ENCODE measurements around the gene UFD1.

Gene UFD1

DNA sequence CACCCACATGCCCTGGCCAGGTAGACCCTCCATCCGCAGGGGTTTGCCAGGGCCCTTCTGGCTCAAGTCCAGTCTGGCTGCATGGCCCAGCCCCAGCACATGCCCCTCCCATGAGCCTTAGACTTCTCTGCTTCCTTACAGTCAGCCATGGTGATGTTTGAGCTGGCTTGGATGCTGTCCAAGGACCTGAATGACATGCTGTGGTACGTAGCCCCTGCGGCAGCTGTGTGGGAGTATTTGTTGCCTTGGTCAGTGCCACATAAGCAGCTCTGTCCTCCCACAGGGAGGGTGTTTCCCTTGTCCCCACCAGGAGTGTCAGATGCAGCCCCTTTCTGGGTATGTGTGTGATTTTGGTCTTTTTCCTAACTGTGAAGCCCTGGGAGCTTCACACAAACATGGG is 18.3 kb upstream of the UFD1 start:
- H3K27ac ChIP-seq: no peak overlapping the region
- no peak overlapping the region for H3K9ac ChIP-seq (ENCODE audit: insufficient read length)

DNA sequence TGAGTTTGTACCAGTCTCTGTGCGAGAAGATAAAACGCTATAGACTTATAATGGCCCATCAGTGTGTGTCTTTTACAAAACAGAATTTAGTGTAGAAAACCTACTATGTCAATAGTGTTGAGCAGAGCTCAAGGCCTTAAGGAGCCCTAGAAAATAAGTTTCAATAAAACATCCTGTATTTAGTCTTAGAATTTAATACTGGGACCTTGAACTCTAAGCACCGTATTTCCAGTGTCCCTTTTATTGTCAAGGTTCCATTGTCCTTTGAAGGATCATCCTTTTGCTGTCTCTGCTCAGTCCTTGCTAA is 17.3 kb upstream of the UFD1 start:
- DNase-seq (ENCODE audit: low read depth, low spot score): no peak
- Histone ChIP-seq H3K36me3 (ENCODE audit: insufficient read depth, low read length) (peaks cover 49% of the 10 kb centered on the region), H3K9me3 (ENCODE audit: low read depth, low read length) (no peaks in the 10 kb centered on the region), H3K4me3 (no peak overlapping the region), H3K9ac (ENCODE audit: insufficient read length) (no peak overlapping the region), H3K27ac (no peak overlapping the region)
- no peak for TF ChIP-seq EZH2 (IDR thresholded peaks at IDR 0.05)
- TF ChIP-seq FOXP2 (optimal IDR thresholded peaks at IDR 0.05; ENCODE audit: control extremely low read depth, extremely low read length, insufficient read depth): no peak
- TF ChIP-seq POLR2AphosphoS5 (IDR thresholded peaks at IDR 0.05; ENCODE audit: borderline replicate concordance, low read depth, low read length): no peak

More for the DNA sequence above, 18.3 kb upstream of the UFD1 start:
- Histone ChIP-seq H3K4me3 (no peak overlapping the region), H3K9me3 (ENCODE audit: low read depth, low read length) (no peaks in the 10 kb centered on the region), H3K36me3 (ENCODE audit: insufficient read depth, low read length) (peaks cover 49% of the 10 kb centered on the region)
- DNase-seq (ENCODE audit: low read depth, low spot score): no peak
- TF ChIP-seq POLR2AphosphoS5 (IDR thresholded peaks at IDR 0.05; ENCODE audit: borderline replicate concordance, low read depth, low read length): no peak
- no peak for TF ChIP-seq EZH2 (IDR thresholded peaks at IDR 0.05)
- TF ChIP-seq FOXP2 (optimal IDR thresholded peaks at IDR 0.05; ENCODE audit: control extremely low read depth, extremely low read length, insufficient read depth): no peak

DNA sequence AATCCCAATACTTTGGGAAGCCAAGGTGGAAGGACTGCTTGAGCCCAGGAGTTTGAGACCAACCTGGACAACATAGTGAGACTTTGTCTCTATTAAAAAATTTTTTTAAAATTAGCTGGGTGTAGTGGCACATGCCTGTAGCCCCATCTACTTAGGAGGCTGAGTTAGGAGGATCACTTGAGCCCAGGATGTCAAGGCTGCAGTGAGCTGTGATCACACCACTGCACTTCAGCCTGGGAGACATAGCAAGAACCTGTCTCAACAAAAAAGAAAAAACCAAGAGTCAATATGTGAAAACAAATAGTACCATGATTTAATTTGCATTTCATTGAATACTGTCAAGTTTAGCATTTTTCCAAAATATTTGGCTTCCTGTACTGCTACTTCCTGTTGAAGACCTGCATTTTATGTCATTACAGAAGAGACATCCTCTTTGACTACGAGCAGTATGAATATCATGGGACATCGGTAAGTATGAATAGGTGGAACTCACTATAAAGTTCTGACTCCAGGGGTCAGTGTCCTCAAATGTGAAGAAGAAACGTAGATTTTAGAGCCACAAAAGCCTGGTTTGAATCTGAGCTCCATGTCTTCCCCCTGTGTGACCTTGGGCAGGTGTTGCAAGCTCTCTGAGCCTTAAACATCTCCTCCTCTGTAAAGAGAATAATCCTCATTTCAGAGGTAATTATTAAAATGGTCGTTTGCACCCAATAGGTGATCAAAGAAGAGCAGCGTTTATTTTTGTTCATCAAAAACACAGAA is 16.8 kb upstream of the UFD1 start:
- H3K27ac ChIP-seq: no peak overlapping the region
- H3K9me3 ChIP-seq (ENCODE audit: low read depth, low read length): no peaks in the 10 kb centered on the region
- no peak overlapping the region for H3K9ac ChIP-seq (ENCODE audit: insufficient read length)
- H3K36me3 ChIP-seq (ENCODE audit: insufficient read depth, low read length): peaks cover 50% of the 10 kb centered on the region
- H3K4me3 ChIP-seq: no peak overlapping the region
- no peak for DNase-seq (ENCODE audit: low read depth, low spot score)
- TF ChIP-seq POLR2AphosphoS5 (IDR thresholded peaks at IDR 0.05; ENCODE audit: borderline replicate concordance, low read depth, low read length) (no peak), EZH2 (IDR thresholded peaks at IDR 0.05) (no peak), FOXP2 (optimal IDR thresholded peaks at IDR 0.05; ENCODE audit: control extremely low read depth, extremely low read length, insufficient read depth) (no peak)

DNA sequence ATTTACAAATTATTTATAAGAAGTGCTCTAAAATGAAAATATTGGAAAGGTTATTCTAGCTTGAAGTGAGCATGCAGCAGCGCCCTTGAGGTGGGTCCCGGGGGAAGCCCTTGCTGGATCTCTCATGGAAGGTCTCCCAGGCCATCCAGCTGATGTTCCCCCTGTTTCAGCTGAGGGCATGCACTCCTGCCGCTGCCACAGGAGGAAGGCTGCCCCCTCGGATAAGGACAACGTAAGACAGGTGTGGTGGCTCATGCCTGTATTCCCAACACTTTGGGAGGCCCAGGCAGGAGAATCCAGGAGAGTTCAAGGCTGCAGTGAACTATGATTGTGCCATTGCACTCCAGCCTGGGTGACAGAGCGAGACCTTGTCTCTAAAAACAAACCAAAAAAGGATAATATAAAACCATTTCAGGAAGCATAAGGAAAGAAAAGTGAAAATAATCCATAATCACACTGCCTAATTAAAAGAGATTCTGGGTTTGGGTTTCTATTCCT is 15.7 kb upstream of the UFD1 start:
- TF ChIP-seq FOXP2 (optimal IDR thresholded peaks at IDR 0.05; ENCODE audit: control extremely low read depth, extremely low read length, insufficient read depth) (no peak), EZH2 (IDR thresholded peaks at IDR 0.05) (no peak), POLR2AphosphoS5 (IDR thresholded peaks at IDR 0.05; ENCODE audit: borderline replicate concordance, low read depth, low read length) (no peak)
- H3K27ac ChIP-seq: no peak overlapping the region
- no peak overlapping the region for H3K4me3 ChIP-seq
- H3K9me3 ChIP-seq (ENCODE audit: low read depth, low read length): no peaks in the 10 kb centered on the region
- DNase-seq (ENCODE audit: low read depth, low spot score): no peak
- no peak overlapping the region for H3K9ac ChIP-seq (ENCODE audit: insufficient read length)
- peaks cover 56% of the 10 kb centered on the region for H3K36me3 ChIP-seq (ENCODE audit: insufficient read depth, low read length)

DNA sequence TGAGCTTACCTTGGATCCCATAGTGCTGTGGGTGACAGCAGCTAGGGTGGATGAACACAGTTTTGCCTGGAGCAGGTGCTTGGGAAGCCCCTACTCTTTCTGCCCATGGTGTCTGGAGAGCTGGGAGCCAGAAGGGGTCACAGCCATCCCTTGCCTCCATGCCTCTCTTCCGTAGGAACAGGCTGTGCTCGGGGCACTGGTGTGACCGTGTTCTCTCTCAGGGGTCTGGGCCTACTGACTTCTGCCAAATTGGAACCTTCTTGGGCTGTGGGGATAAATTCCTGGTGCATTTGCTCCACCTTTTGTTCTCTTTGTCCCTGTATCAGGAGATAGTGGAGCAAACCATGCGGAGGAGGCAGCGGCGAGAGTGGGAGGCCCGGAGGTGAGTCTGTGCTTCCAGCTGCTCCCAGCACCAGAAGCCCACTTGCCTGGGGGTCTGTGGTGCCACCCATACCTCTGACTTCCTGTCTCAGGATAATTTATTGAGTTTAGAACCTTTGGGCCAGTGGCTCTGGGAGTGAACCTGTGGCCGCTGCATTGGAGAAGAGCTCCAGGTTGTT is 15.1 kb upstream of the UFD1 start:
- Histone ChIP-seq H3K9ac (ENCODE audit: insufficient read length) (no peak overlapping the region), H3K36me3 (ENCODE audit: insufficient read depth, low read length) (peaks cover 60% of the 10 kb centered on the region)

DNA sequence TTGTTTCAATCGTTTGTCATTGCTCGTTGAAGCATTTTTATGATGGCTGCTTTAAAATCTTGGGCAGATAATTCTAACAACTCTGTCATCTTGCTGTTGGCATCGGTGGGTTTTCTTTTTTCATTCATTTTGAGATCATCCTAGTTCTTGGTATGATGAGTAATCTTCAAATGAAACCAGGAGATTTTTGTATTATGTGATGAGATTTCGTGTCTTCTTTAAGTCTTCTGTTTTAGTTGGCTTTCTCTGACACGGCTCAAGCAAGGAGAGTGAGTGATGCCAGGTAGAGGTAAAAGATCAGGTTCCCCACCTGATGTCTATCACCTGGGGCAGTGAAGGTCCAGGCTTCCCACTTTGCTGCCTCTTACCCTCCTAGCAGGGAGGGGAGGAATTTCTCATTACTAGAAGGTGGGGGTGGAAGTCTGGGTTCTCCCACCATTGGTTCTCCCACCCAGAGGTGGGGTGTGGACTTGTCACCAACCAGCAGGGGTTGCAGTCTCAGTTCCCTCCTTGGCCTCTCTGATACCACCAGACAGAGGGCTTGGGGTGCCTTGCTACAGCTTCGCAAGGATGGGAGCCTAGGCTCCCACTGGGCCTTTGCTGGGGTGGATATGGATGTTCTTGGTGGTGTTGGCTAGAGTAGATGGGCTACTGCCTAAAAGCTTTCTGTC is 13.6 kb upstream of the UFD1 start:
- TF ChIP-seq FOXP2 (optimal IDR thresholded peaks at IDR 0.05; ENCODE audit: control extremely low read depth, extremely low read length, insufficient read depth) (no peak), EZH2 (IDR thresholded peaks at IDR 0.05) (no peak), POLR2AphosphoS5 (IDR thresholded peaks at IDR 0.05; ENCODE audit: borderline replicate concordance, low read depth, low read length) (no peak)
- DNase-seq (ENCODE audit: low read depth, low spot score): no peak
- H3K9me3 ChIP-seq (ENCODE audit: low read depth, low read length): no peaks in the 10 kb centered on the region
- no peak overlapping the region for H3K4me3 ChIP-seq
- H3K9ac ChIP-seq (ENCODE audit: insufficient read length): no peak overlapping the region
- peaks cover 66% of the 10 kb centered on the region for H3K36me3 ChIP-seq (ENCODE audit: insufficient read depth, low read length)
- no peak overlapping the region for H3K27ac ChIP-seq

More for the DNA sequence above, 15.1 kb upstream of the UFD1 start:
- Histone ChIP-seq H3K27ac (no peak overlapping the region), H3K4me3 (no peak overlapping the region), H3K9me3 (ENCODE audit: low read depth, low read length) (no peaks in the 10 kb centered on the region)
- DNase-seq (ENCODE audit: low read depth, low spot score): no peak
- TF ChIP-seq EZH2 (IDR thresholded peaks at IDR 0.05): no peak
- no peak for TF ChIP-seq POLR2AphosphoS5 (IDR thresholded peaks at IDR 0.05; ENCODE audit: borderline replicate concordance, low read depth, low read length)
- no peak for TF ChIP-seq FOXP2 (optimal IDR thresholded peaks at IDR 0.05; ENCODE audit: control extremely low read depth, extremely low read length, insufficient read depth)

DNA sequence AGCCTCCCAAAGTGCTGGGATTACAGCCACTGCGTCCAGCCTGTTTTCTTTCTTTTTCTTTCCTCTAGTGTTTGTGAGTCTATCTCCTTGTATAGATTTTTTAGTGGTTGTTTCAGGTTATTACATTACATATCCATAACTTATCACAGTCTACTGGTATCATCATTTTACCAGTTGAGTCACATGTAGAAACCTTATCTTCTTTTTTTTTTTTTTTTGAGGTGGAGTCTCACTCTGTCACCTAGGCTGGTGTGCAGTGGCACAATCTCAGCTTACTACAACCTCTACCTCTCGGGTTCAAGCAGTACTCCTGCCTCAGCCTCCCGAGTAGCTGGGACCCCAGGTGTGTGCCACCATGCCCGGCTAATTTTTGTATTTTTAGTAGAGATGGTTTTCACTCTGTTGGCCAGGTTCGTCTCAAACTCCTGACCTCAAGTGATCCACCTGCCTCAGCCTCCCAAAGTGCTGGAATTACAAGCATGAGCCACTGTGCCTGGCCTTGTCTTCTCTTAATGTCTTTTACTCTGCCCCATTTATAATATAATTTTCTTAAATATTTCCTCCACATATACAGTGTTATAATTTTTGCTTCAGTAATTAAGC is 11.7 kb upstream of the UFD1 start:
- DNase-seq (ENCODE audit: low read depth, low spot score): no peak
- H3K36me3 ChIP-seq (ENCODE audit: insufficient read depth, low read length): peaks cover 57% of the 10 kb centered on the region
- TF ChIP-seq EZH2 (IDR thresholded peaks at IDR 0.05) (no peak), POLR2AphosphoS5 (IDR thresholded peaks at IDR 0.05; ENCODE audit: borderline replicate concordance, low read depth, low read length) (no peak), FOXP2 (optimal IDR thresholded peaks at IDR 0.05; ENCODE audit: control extremely low read depth, extremely low read length, insufficient read depth) (no peak)
- no peaks in the 10 kb centered on the region for H3K9me3 ChIP-seq (ENCODE audit: low read depth, low read length)
- no peak overlapping the region for H3K9ac ChIP-seq (ENCODE audit: insufficient read length)
- H3K4me3 ChIP-seq: no peak overlapping the region
- H3K27ac ChIP-seq: no peak overlapping the region
